Upper lobe of right lung (tissue), 1 donor: ENCODE measurements around the gene WDHD1. TPM values are rescaled to one million over a fixed set of nuclear protein-coding genes. Genes with fewer than 3 reads are reported as not detected.
"Not testable (repeated sequence)": the region's sequence is repeated elsewhere in the genome, so short reads cannot be mapped to it uniquely, and the experiment has no call there.

ENCODE experiments used
- ATAC-seq: fragments of 200-7000 bp; cut with Tn5 transposase; one replicate; pipeline ENCODE4 v1.9.1; 2020; ENCODE audit warnings: mild to moderate bottlenecking, moderate library complexity
- DNase-seq: peaks from one replicate; pipeline ENCODE4 v3.0.0-alpha.2; 2020
- H3K27ac ChIP-seq: fragments of 200-600 bp; one replicate; pipeline ENCODE4 v1.8.0; 2022
- H3K27me3 ChIP-seq: fragments of 200-600 bp; one replicate; pipeline ENCODE4 v1.8.0; 2022; ENCODE audit warnings: mild to moderate bottlenecking
- H3K36me3 ChIP-seq: fragments of 200-600 bp; one replicate; pipeline ENCODE4 v1.8.0; 2022
- H3K4me1 ChIP-seq: fragments of 200-600 bp; one replicate; pipeline ENCODE4 v1.8.0; 2022
- H3K4me3 ChIP-seq: fragments of 200-600 bp; one replicate; pipeline ENCODE4 v1.8.0; 2022; ENCODE audit warnings: mild to moderate bottlenecking
- H3K9me3 ChIP-seq: fragments of 200-600 bp; one replicate; pipeline ENCODE4 v1.8.0; 2022
- intact Hi-C: fragments of 100-400 bp; cut with DNase I; formaldehyde crosslinking; loops from one replicate; pipeline ENCODE4 v1.11.0; 2022
- total RNA-seq: library from RNA; stranded (reverse); fragmentation: NEBNext Ultra II Directional; extraction: Animal tissue kit (Norgen Biotek cat#: 25700); gene quantifications from one replicate; pipeline ENCODE4 v1.2.1, GENCODE V29; 2021
- TF ChIP-seq, protein P1 (sequence below): fragments of 200-600 bp; IDR thresholded peaks from one replicate; pipeline ENCODE4 v1.8.0; 2022; ENCODE audit warnings: antibody characterized with exemption
- donor health status: DM: no; HTN: yes; CAD: no; lungs with severe emphysema.

Gene WDHD1
- total RNA-seq, 1 donor from 2014 or later: 3.5 TPM

DNA sequence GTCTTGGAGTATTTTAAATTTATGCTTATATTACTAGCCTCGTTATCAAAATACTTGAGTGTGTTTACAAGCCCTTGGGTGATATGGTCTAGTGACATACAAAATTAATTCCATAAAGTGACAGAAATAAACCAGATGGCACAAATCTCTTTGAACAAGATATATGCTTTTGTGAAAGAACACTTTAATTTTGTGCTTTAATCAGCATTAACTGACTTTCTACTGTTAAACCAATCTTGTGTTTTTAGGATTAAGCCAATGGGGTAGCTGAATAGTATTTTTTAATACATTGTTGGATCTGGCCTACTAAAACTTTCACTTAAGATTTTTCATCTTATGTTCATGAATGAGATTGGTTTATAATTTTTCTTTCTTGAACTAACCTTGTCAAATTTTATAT lies 93.9 kb downstream of the WDHD1 start:
- intact Hi-C loops: no loop called here
- ATAC-seq (no peak), DNase-seq (no peak)
- no peak overlapping the region for H3K27ac ChIP-seq
- no peak overlapping the region for H3K4me3 ChIP-seq
- no peaks in the 10 kb centered on the region for H3K36me3 ChIP-seq
- TF ChIP-seq, protein P1, sequence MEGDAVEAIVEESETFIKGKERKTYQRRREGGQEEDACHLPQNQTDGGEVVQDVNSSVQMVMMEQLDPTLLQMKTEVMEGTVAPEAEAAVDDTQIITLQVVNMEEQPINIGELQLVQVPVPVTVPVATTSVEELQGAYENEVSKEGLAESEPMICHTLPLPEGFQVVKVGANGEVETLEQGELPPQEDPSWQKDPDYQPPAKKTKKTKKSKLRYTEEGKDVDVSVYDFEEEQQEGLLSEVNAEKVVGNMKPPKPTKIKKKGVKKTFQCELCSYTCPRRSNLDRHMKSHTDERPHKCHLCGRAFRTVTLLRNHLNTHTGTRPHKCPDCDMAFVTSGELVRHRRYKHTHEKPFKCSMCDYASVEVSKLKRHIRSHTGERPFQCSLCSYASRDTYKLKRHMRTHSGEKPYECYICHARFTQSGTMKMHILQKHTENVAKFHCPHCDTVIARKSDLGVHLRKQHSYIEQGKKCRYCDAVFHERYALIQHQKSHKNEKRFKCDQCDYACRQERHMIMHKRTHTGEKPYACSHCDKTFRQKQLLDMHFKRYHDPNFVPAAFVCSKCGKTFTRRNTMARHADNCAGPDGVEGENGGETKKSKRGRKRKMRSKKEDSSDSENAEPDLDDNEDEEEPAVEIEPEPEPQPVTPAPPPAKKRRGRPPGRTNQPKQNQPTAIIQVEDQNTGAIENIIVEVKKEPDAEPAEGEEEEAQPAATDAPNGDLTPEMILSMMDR: no peak
- H3K9me3 ChIP-seq: no peaks in the 10 kb centered on the region
- no peaks in the 10 kb centered on the region for H3K27me3 ChIP-seq
- no peaks in the 10 kb centered on the region for H3K4me1 ChIP-seq

DNA sequence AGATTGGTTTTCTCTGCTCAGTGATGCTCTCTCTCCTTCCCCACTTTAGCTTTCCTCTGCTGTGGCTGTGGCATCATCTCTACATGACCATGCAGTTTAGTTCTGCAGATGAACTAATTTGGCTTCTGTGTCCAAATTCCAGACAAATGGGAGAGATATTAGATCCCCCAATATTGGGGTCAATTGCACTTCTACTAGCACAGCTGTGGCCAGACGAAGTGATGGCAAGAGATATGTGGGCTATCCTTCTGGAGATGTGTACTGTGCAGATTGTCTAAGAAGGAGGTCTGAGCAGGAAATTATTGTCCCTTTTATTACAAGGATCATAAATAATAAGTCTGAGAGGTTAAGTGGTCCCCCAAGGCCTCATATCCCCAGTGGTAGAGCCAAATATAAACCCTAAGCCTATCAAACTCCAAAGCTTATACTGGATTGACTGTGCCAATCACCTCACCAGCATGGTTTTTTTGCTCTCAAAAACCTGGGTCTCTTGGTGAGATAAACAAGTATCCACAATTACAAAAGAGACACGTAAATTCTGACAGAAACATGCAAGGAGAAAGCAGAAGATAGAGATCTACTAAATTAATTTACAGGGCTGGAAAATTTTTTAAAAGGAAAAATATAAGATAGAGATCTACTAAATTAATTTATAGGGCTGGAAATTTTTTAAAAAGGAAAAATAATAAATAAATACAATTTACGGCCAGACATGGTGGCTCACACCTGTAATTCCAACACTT lies 95.1 kb downstream of the WDHD1 start:
- TF ChIP-seq, protein P1: no peak
- Histone ChIP-seq H3K27me3 (no peaks in the 10 kb centered on the region), H3K4me3 (no peak overlapping the region), H3K4me1 (no peaks in the 10 kb centered on the region), H3K9me3 (no peaks in the 10 kb centered on the region), H3K36me3 (no peaks in the 10 kb centered on the region), H3K27ac (no peak overlapping the region)
- intact Hi-C loops: no loop called here
- DNase-seq: no peak
- no peak for ATAC-seq

DNA sequence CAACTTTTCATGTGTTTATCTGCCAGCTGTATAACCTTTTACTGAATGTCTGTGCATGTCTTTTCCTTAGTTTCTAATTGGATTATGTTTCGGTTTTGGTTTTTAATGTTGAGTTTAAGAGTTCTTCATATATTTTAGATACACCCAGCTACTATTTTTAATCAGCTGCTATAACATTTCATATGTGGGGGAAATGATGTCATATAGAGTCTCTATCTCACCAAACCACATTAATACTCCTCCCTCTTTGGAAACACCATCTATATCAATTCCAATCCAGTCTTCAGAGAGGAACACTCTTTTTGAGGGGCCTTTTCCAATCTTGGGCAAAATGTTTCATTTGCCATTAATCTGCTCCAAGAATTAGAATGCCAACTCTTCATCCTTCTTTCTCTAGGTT lies 95.8 kb downstream of the WDHD1 start:
- ATAC-seq (no peak), DNase-seq (no peak)
- Histone ChIP-seq H3K27me3 (no peaks in the 10 kb centered on the region), H3K4me1 (no peaks in the 10 kb centered on the region), H3K27ac (no peak overlapping the region), H3K36me3 (no peaks in the 10 kb centered on the region), H3K9me3 (no peaks in the 10 kb centered on the region), H3K4me3 (no peak overlapping the region)
- TF ChIP-seq, protein P1: no peak
- intact Hi-C loops: no loop called here

DNA sequence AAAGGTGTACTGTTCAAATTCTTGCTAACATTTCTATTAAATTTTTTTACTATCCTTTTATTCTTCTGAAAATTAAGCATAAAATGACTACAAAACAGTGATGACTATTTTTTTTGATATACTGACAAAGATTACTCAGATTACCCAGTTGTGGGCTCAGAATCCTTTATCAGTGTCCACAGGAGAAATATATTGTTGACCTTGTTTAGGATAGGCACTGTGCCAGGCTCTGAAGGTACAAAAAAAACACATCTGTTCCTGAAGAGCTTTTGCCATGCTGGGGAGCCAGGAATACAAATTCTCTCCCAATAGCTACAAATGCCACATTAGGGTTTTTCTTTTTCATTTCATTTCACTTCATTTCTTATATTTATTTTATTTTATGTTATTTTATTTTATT lies 97.3 kb downstream of the WDHD1 start:
- intact Hi-C loops: no loop called here
- no peaks in the 10 kb centered on the region for H3K9me3 ChIP-seq
- no peaks in the 10 kb centered on the region for H3K36me3 ChIP-seq
- H3K4me3 ChIP-seq: no peak overlapping the region
- no peak for ATAC-seq
- no peaks in the 10 kb centered on the region for H3K27me3 ChIP-seq
- TF ChIP-seq, protein P1: no peak
- no peaks in the 10 kb centered on the region for H3K4me1 ChIP-seq
- H3K27ac ChIP-seq: no peak overlapping the region
- no peak for DNase-seq

DNA sequence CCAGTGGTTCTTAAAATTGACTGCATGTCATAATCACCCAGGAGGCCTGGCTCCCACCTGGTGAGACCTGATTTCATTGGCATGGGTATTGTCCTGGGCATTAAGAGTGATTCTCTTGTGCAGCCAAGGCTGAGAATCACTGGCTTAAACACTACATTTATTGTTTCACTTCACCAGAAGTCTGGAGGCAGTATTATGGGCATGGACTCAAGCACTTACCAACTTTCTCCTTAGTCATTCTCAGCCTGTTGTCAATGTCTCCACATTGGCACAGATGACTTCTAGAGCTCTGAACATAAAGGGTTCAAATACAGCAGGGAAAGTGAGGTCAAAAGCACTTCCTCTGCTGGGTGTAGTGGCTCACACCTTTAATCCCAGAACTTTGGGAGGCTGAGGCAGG lies 98.7 kb downstream of the WDHD1 start:
- intact Hi-C loops: no loop called here
- H3K36me3 ChIP-seq: no peaks in the 10 kb centered on the region
- no peak overlapping the region for H3K4me3 ChIP-seq
- no peaks in the 10 kb centered on the region for H3K27me3 ChIP-seq
- no peak for DNase-seq
- H3K27ac ChIP-seq: no peak overlapping the region
- H3K9me3 ChIP-seq: no peaks in the 10 kb centered on the region
- TF ChIP-seq, protein P1: no peak
- no peaks in the 10 kb centered on the region for H3K4me1 ChIP-seq
- no peak for ATAC-seq

DNA sequence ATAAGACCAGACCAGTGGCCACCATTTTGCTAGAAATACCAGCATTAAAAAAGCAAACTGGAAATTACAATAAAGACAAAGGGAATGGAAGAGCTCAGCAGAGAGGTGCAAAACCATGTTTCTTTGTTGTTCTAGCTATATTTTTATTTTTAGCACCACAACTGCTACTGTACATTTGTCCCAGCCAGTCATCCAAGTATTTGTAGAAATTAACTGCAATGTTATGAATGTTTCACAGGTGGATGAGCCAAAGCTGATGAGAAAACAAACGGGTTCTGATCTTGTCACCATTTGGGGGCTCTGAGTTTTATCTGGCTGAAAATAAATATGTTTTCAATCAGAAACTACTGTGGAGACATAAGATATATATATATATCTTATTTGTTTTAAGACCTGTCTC lies 99.3 kb downstream of the WDHD1 start:
- intact Hi-C loops: no loop called here
- ATAC-seq (no peak), DNase-seq (no peak)
- Histone ChIP-seq H3K4me3 (no peak overlapping the region), H3K9me3 (no peaks in the 10 kb centered on the region), H3K27ac (no peak overlapping the region), H3K27me3 (no peaks in the 10 kb centered on the region), H3K36me3 (no peaks in the 10 kb centered on the region), H3K4me1 (no peaks in the 10 kb centered on the region)
- TF ChIP-seq, protein P1: no peak

DNA sequence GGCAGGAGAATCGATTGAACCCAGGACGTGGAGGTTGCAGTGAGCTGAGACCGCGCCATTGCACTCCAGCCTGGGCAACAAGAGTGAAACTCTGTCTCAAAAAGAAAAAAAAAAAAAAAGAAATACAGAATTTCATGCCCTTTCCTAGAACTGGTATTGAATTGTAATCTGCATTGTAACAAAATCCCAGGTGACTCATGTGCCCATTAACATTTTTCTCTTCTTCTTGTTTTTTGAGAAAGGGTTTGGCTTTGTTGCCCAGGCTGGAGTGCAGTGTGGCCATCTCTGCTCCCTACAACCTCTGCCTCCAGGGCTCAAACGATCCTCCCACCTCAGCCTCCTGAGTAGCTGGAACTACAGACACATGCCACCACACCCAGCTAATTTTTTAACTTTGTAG lies 100.3 kb downstream of the WDHD1 start:
- DNase-seq, H3K9me3 ChIP-seq, H3K4me1 ChIP-seq, H3K27ac ChIP-seq, H3K36me3 ChIP-seq, H3K4me3 ChIP-seq, ATAC-seq, intact Hi-C loops, H3K27me3 ChIP-seq: not testable (repeated sequence)
